Testis (tissue), 2 donors: Measurements from ENCODE around the gene PAWR.

Experiments used
- CTCF ChIP-seq, 3 experiments: fragments of 450-650 bp in 2 of 3; fragments of 200-600 bp in 1 of 3; sonication (generic) in 1 of 3; IDR thresholded peaks; one replicate each; pipeline ENCODE4 v1.5.1; 2016 to 2019; ENCODE audit warnings: antibody characterized with exemption in 3 of 3, mild to moderate bottlenecking in 2 of 3, moderate library complexity in 1 of 3
- POLR2A ChIP-seq: fragments of 450-650 bp; IDR thresholded peaks from one replicate; pipeline ENCODE4 v1.6.1; 2017; ENCODE audit warnings: antibody characterized with exemption, mild to moderate bottlenecking, moderate library complexity

- TF ChIP-seq CTCF (IDR thresholded peaks at IDR 0.05) (no peak), POLR2A (no peak)
Observed at GRCh38 chr12:79662046-79662811, 28.5 kb downstream of the PAWR start.
